HepG2 (cell line): ENCODE measurements around the gene TCOF1. TPM values are rescaled to one million over a fixed set of nuclear protein-coding genes. Genes with fewer than 3 reads are reported as not detected.

Experiments used
- EED ChIP-seq: sonication (generic); formaldehyde crosslinking; IDR thresholded peaks from 2 replicates; pipeline ENCODE4 v1.5.0; 2020; ENCODE audit warnings: mild to moderate bottlenecking, missing genetic modification reagents
- GABPA ChIP-seq, 2 experiments: IDR thresholded peaks; 2 replicates each; pipeline ENCODE4 v1.6.1; 2011 to 2016; ENCODE audit warnings: low read depth in 2 of 2, low read length in 1 of 2, missing biosample characterization in 1 of 2, missing genetic modification characterization in 1 of 2
- GTF3A ChIP-seq: sonication (generic); formaldehyde crosslinking; conservative IDR thresholded peaks from 2 replicates; pipeline ENCODE4 v1.4.0; 2020; ENCODE audit warnings: mild to moderate bottlenecking, missing genetic modification reagents
- HES4 ChIP-seq: sonication (generic); formaldehyde crosslinking; IDR thresholded peaks from 2 replicates; pipeline ENCODE4 v1.9.0; 2021; ENCODE audit warnings: mild to moderate bottlenecking, missing genetic modification reagents, borderline replicate concordance
- HNF4G ChIP-seq, 2 experiments: sonication (generic) in 1 of 2; formaldehyde crosslinking in 1 of 2; IDR thresholded peaks; 2 replicates each; pipeline versions ENCODE4 v1.4.0 to v1.6.1; 2011 to 2020; ENCODE audit warnings: borderline replicate concordance in 2 of 2, low read depth in 2 of 2, mild to moderate bottlenecking in 2 of 2, low read length in 1 of 2, missing genetic modification reagents in 1 of 2, moderate library complexity in 1 of 2
- KDM3A ChIP-seq: IDR thresholded peaks from 2 replicates; pipeline ENCODE4 v1.6.1; 2018; ENCODE audit warnings: low read depth, missing compliant biosample characterization
- MAZ ChIP-seq, 2 experiments: sonication (generic) in 1 of 2; formaldehyde crosslinking in 1 of 2; IDR thresholded peaks; 2 replicates each; pipeline versions ENCODE4 v1.5.0 to v1.6.1; 2012 to 2020; ENCODE audit warnings: low read depth in 2 of 2, mild to moderate bottlenecking in 2 of 2, borderline replicate concordance in 1 of 2, improper control_type of control experiment in 1 of 2, low read length in 1 of 2, missing genetic modification reagents in 1 of 2, moderate library complexity in 1 of 2
- MXI1 ChIP-seq: IDR thresholded peaks from 3 replicates; pipeline ENCODE4 v1.6.1; 2012; ENCODE audit warnings: low read depth, low read length, inconsistent platforms, borderline replicate concordance
- NR2F6 ChIP-seq, 2 experiments: IDR thresholded peaks; 2 replicates each; pipeline ENCODE4 v1.6.1; 2016; ENCODE audit warnings: antibody characterized with exemption in 1 of 2, mild to moderate bottlenecking in 1 of 2
- PHB2 ChIP-seq: fragments of 450-650 bp; IDR thresholded peaks from 2 replicates; pipeline ENCODE4 v1.6.1; 2018; ENCODE audit not compliant: partially characterized antibody
- REXO4 ChIP-seq: sonication (generic); formaldehyde crosslinking; IDR thresholded peaks from 2 replicates; pipeline ENCODE4 v1.8.0; 2022; ENCODE audit warnings: missing genetic modification reagents, mild to moderate bottlenecking, borderline replicate concordance
- RORA ChIP-seq: sonication (generic); formaldehyde crosslinking; IDR thresholded peaks from 2 replicates; pipeline ENCODE4 v1.5.0; 2020; ENCODE audit warnings: mild to moderate bottlenecking, missing genetic modification reagents, moderate library complexity
- SPEN ChIP-seq: sonication (generic); formaldehyde crosslinking; IDR thresholded peaks from 2 replicates; pipeline ENCODE4 v1.5.1; 2020; ENCODE audit warnings: low read depth, mild to moderate bottlenecking, missing genetic modification reagents
- TERF1 ChIP-seq: sonication (generic); formaldehyde crosslinking; IDR thresholded peaks from 2 replicates; pipeline ENCODE4 v1.8.0; 2022; ENCODE audit warnings: mild to moderate bottlenecking, missing genetic modification reagents, moderate library complexity
- WIZ ChIP-seq: sonication (generic); formaldehyde crosslinking; IDR thresholded peaks from 2 replicates; pipeline ENCODE4 v1.5.1; 2020; ENCODE audit warnings: mild to moderate bottlenecking, missing genetic modification reagents
- ZBTB43 ChIP-seq: sonication (generic); formaldehyde crosslinking; conservative IDR thresholded peaks from 2 replicates; pipeline ENCODE4 v1.4.0; 2020; ENCODE audit warnings: missing genetic modification reagents
- ZEB1 ChIP-seq: IDR thresholded peaks from 2 replicates; pipeline ENCODE4 v1.6.1; 2012; ENCODE audit warnings: mild to moderate bottlenecking, low read depth, inconsistent platforms; ENCODE audit not compliant: insufficient replicate concordance
- ZNF124 ChIP-seq: sonication (generic); formaldehyde crosslinking; IDR thresholded peaks from 2 replicates; pipeline ENCODE4 v1.4.0; 2020; ENCODE audit warnings: missing genetic modification reagents
- ZNF225 ChIP-seq: sonication (generic); formaldehyde crosslinking; IDR thresholded peaks from 2 replicates; pipeline ENCODE4 v1.4.0; 2020; ENCODE audit warnings: mild to moderate bottlenecking, missing genetic modification reagents
- ZNF772 ChIP-seq: sonication (generic); formaldehyde crosslinking; IDR thresholded peaks from 2 replicates; pipeline ENCODE4 v1.5.0; 2020; ENCODE audit warnings: mild to moderate bottlenecking, missing genetic modification reagents
- polyA plus RNA-seq, 8 experiments: library from polyadenylated mRNA; depleted of rRNA in 3 of 8; stranded (reverse) in 7 of 8; unstranded in 1 of 8; fragments of >200 nt; fragmentation: Illumina TruSeq in 4 of 8; extraction: Trizol in 4 of 8; gene quantifications; 2 replicates each; pipeline versions ENCODE4 v1.2.1 to v1.2.3, GENCODE V29; 2011 to 2016; ENCODE audit warnings: low read depth in 4 of 8, missing spikeins in 1 of 8, mixed read lengths in 1 of 8; ENCODE audit not compliant: insufficient read depth in 1 of 8
- total RNA-seq, 5 experiments: library from RNA; depleted of rRNA; stranded (reverse); fragments of >200 nt; fragmentation: Illumina TruSeq; extraction: Trizol; gene quantifications; 2 replicates each; pipeline ENCODE4 v1.2.3, GENCODE V29; 2016; ENCODE audit warnings: low read depth in 1 of 5

Gene TCOF1
- total and polyA plus RNA-seq, 2 of the 13 experiments (the other 11 are each of a cell fraction or from before 2014, with no cell fraction given) = 10.1 to 41.6 TPM

- TF ChIP-seq HES4 (CRISPR knock-in tag) = no peak
- TF ChIP-seq ZEB1 = no peak
- TF ChIP-seq NR2F6 (IDR thresholded peaks at IDR 0.05) = no peak; the same call in 1 of the 2 replicates
- TF ChIP-seq NR2F6 (CRISPR knock-in tag; IDR thresholded peaks at IDR 0.05) = peak; percentile 56; the same call in 1 of the 2 replicates
- peak; percentile 75 for TF ChIP-seq HNF4G (IDR thresholded peaks at IDR 0.05; ENCODE audit: borderline replicate concordance, low read depth, low read length)
- TF ChIP-seq HNF4G (CRISPR knock-in tag; IDR thresholded peaks at IDR 0.05; ENCODE audit: borderline replicate concordance, low read depth) = peak; percentile 71; the same call in 1 of the 2 replicates
- TF ChIP-seq ZBTB43 (CRISPR knock-in tag) = no peak
- TF ChIP-seq KDM3A = no peak
- TF ChIP-seq SPEN = peak; percentile 71; the same call in 1 of the 2 replicates
- TF ChIP-seq PHB2 = no peak
- no peak for TF ChIP-seq MAZ (IDR thresholded peaks at IDR 0.05; ENCODE audit: borderline replicate concordance, low read depth, low read length)
- TF ChIP-seq MAZ (CRISPR knock-in tag; IDR thresholded peaks at IDR 0.05; ENCODE audit: low read depth) = no peak
- peak; percentile 50; the same call in 1 of the 2 replicates for TF ChIP-seq WIZ (CRISPR knock-in tag)
- no peak for TF ChIP-seq GABPA (IDR thresholded peaks at IDR 0.05; ENCODE audit: low read depth, low read length)
- no peak for TF ChIP-seq GABPA (CRISPR knock-in tag; IDR thresholded peaks at IDR 0.05; ENCODE audit: low read depth)
- no peak for TF ChIP-seq REXO4 (CRISPR knock-in tag)
- TF ChIP-seq ZNF772 (CRISPR knock-in tag) = no peak
- TF ChIP-seq EED (CRISPR knock-in tag) = no peak
- no peak for TF ChIP-seq TERF1
- peak; percentile 21; the same call in 1 of the 3 replicates for TF ChIP-seq MXI1
- TF ChIP-seq ZNF124 (CRISPR knock-in tag) = no peak; the same call in 1 of the 2 replicates
- TF ChIP-seq GTF3A (CRISPR knock-in tag) = no peak
- TF ChIP-seq ZNF225 (CRISPR knock-in tag) = 0 out of 2 replicates have a peak, but pooled peaks have one; percentile 19
- no peak for TF ChIP-seq RORA (CRISPR knock-in tag)
Measured at GRCh38 chr5:150428106-150428876, 70.8 kb downstream of the TCOF1 start (continued).
